ENCODE data around the gene RTTN. TPM values are rescaled to one million over a fixed set of nuclear protein-coding genes. Genes with fewer than 3 reads are reported as not detected.

Gene RTTN
- total RNA-seq, 4 donors from 2014 or later, result 5.2 to 27.9 (median 10.5) TPM

DNA sequence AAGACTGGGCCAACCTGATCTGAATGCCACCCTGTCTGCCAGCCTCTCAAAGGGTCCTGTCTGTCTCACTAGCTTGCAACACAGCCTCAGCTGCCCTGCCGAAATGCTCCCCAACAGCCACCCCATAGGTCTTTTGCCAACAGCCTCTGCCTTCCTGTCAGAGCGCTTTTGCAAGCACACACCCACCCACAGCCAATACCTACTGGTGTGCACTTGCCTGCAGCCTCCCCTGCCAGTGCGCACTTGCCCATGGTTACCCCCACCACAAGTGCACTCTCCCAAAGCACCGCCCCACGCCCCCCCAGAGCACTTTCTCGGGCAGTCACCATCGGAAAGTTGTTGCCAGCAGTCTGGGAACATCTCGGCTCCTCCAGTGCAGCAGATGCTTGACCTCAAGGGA lies 48.6 kb downstream of the RTTN start:
- H3K36me3 ChIP-seq, result peaks cover 0 to 21% of the 10 kb centered on the region in 2 donors
- WGBS, 2 donors (ENCODE audit: low coverage in 1 of 2), result 80% methylated on average over 1 of the region's 8 CpGs; no CpG with 5 or more reads in 1 of the 2 donors
- H3K4me3 ChIP-seq, result no peak overlapping the region
- ATAC-seq, result no peak
- no peaks in the 10 kb centered on the region for H3K4me1 ChIP-seq
- no peak overlapping the region for H3K27ac ChIP-seq
- H3K27me3 ChIP-seq, result no peaks in the 10 kb centered on the region
- TF ChIP-seq POLR2AphosphoS5 (IDR thresholded peaks at IDR 0.05) (no peak), EP300 (IDR thresholded peaks at IDR 0.05) (no peak), POLR2A (IDR thresholded peaks at IDR 0.05) (no peak)
- TF ChIP-seq, protein P1, sequence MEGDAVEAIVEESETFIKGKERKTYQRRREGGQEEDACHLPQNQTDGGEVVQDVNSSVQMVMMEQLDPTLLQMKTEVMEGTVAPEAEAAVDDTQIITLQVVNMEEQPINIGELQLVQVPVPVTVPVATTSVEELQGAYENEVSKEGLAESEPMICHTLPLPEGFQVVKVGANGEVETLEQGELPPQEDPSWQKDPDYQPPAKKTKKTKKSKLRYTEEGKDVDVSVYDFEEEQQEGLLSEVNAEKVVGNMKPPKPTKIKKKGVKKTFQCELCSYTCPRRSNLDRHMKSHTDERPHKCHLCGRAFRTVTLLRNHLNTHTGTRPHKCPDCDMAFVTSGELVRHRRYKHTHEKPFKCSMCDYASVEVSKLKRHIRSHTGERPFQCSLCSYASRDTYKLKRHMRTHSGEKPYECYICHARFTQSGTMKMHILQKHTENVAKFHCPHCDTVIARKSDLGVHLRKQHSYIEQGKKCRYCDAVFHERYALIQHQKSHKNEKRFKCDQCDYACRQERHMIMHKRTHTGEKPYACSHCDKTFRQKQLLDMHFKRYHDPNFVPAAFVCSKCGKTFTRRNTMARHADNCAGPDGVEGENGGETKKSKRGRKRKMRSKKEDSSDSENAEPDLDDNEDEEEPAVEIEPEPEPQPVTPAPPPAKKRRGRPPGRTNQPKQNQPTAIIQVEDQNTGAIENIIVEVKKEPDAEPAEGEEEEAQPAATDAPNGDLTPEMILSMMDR (IDR thresholded peaks at IDR 0.05), result no peak
- no peaks in the 10 kb centered on the region for H3K9me3 ChIP-seq

DNA sequence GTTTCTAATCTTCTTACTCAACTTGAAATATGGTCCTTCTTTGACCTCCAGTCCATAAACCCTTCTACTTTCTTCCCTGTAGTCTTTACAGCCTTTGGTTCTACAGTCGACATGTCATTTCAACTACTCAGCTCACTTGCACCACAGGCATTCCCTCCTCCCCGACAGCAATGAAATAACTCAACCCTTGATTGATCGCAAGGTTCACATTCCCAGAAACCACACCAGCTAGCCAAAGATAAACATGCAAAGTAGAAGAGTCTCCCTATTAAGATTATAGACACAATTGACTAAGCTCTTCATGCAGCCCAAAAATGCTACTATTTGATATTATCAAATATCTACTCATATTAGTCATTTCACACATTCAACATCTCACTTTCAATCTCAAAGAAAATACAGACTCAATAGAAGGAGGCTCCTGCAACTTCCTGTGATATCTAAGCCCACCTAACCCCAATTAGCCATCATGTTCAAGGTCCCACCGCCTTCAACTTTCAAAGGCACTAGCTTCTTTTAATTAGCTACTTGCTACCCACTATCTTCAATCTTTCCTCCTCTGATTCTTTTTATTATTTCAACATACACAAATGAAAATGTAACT lies 50.8 kb downstream of the RTTN start:
- Histone ChIP-seq H3K4me3 (no peak overlapping the region), H3K4me1 (no peaks in the 10 kb centered on the region), H3K36me3 (peaks cover 0 to 25% of the 10 kb centered on the region in 2 donors), H3K27ac (no peak overlapping the region), H3K27me3 (no peaks in the 10 kb centered on the region), H3K9me3 (no peaks in the 10 kb centered on the region)
- 67 to 83% methylated on average over 2 to 4 of the region's 4 CpGs for WGBS, 2 donors (ENCODE audit: low coverage in 1 of 2)
- no peak for TF ChIP-seq POLR2AphosphoS5 (IDR thresholded peaks at IDR 0.05)
- TF ChIP-seq EP300 (IDR thresholded peaks at IDR 0.05), result no peak
- TF ChIP-seq POLR2A (IDR thresholded peaks at IDR 0.05), result no peak
- TF ChIP-seq, protein P1 (IDR thresholded peaks at IDR 0.05), result no peak
- no peak for ATAC-seq

DNA sequence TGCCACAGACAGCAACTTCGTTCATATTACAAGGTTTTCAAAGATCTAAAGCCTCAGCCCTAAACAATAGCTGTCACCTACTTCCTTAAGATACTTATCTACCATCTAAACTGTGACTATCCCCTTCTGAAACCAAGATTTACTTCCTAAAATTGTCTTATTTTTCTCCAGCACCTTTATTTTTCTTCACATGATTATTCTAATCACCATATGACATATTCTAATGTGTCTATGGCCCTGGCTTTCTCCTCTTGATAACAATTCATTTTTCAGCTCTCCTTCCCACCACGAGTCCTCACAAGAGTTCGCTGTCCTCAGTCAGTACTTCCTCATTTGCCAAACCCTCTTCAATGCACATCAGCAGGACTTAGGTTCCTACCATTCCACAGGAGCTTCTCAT lies 53.9 kb downstream of the RTTN start:
- H3K4me1 ChIP-seq, result no peaks in the 10 kb centered on the region
- 82 to 86% methylated on average over 1 to 3 of the region's 3 CpGs for WGBS, 2 donors (ENCODE audit: low coverage in 1 of 2)
- H3K36me3 ChIP-seq, result peaks cover 0 to 46% of the 10 kb centered on the region in 2 donors
- ATAC-seq, result no peak
- H3K4me3 ChIP-seq, result no peak overlapping the region
- no peaks in the 10 kb centered on the region for H3K27me3 ChIP-seq
- H3K27ac ChIP-seq, result no peak overlapping the region
- no peaks in the 10 kb centered on the region for H3K9me3 ChIP-seq
- TF ChIP-seq EP300 (IDR thresholded peaks at IDR 0.05), result no peak
- TF ChIP-seq POLR2A (IDR thresholded peaks at IDR 0.05), result no peak
- TF ChIP-seq, protein P1 (IDR thresholded peaks at IDR 0.05), result no peak
- TF ChIP-seq POLR2AphosphoS5 (IDR thresholded peaks at IDR 0.05), result no peak

DNA sequence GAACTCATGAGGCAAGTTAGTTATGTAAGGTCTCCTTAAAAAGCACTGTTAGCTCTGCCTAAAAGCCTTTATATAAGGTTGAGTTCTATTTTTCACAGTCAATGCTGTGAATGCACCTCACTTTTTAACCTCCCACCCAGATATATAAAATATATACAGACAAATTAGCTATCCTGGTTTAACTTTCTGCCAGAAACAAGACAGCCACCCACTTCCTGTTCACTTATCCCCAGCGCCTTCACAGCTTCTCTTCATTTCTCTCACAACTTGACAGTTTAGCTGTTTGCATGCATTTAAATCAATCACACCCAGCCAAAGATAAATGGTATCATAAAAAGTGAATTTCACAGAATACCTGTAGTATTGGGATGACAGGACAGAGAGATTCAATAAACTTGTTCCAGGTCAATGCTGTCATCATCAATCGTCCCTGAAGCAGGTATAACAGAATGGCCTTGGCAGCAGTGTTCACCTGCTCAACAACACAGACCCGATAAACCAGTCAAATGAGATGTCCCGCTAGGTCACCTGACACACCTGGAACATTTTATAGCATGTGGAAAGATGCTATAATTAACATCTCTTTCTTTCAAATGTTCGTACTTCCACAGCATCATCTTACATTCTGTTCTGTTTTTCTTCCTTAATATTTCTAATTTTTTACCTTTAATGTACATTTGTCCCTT lies 55.7 kb downstream of the RTTN start:
- TF ChIP-seq, protein P1 (IDR thresholded peaks at IDR 0.05), result no peak
- TF ChIP-seq EP300 (IDR thresholded peaks at IDR 0.05), result no peak
- TF ChIP-seq POLR2A (IDR thresholded peaks at IDR 0.05), result no peak
- TF ChIP-seq POLR2AphosphoS5 (IDR thresholded peaks at IDR 0.05), result no peak
- 82 to 94% methylated on average over 5 of the region's 5 CpGs for WGBS, 2 donors (ENCODE audit: low coverage in 1 of 2)
- Histone ChIP-seq H3K4me1 (no peaks in the 10 kb centered on the region), H3K36me3 (peaks cover 0 to 58% of the 10 kb centered on the region in 2 donors), H3K4me3 (no peak overlapping the region), H3K9me3 (no peaks in the 10 kb centered on the region), H3K27me3 (no peaks in the 10 kb centered on the region), H3K27ac (no peak overlapping the region)
- no peak for ATAC-seq

DNA sequence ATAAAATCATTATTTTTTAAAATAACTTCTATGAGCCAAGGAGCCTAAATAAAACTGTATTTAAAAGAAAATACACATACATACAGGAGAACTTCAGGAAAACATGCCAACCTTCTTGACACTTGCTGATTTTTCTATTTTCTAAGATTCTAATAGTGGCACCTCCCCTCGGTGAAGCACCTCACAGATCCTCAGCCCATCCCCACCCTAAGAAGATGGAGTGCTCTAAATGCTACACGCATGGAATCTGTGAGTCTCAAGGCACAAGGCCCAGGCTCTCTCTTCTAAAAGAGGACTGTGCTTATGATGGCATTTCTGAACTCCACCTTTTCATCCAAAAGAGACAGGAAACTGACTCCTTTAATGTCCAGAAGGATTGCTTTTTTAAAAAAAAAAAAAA lies 56.3 kb downstream of the RTTN start:
- TF ChIP-seq POLR2AphosphoS5 (IDR thresholded peaks at IDR 0.05) (no peak), POLR2A (IDR thresholded peaks at IDR 0.05) (no peak), EP300 (IDR thresholded peaks at IDR 0.05) (no peak)
- TF ChIP-seq, protein P1 (IDR thresholded peaks at IDR 0.05), result no peak
- H3K4me3 ChIP-seq, result no peak overlapping the region
- 97% methylated on average over 2 of the region's 2 CpGs; no CpG with 5 or more reads in 1 of the 2 donors for WGBS, 2 donors (ENCODE audit: low coverage in 1 of 2)
- H3K9me3 ChIP-seq, result no peaks in the 10 kb centered on the region
- peaks cover 0 to 64% of the 10 kb centered on the region in 2 donors for H3K36me3 ChIP-seq
- H3K27me3 ChIP-seq, result no peaks in the 10 kb centered on the region
- H3K27ac ChIP-seq, result no peak overlapping the region
- no peak for ATAC-seq
- H3K4me1 ChIP-seq, result no peaks in the 10 kb centered on the region

All from gastroesophageal sphincter (tissue), 4 donors.